Fibroblast of villous mesenchyme (primary cell): Measurements from ENCODE around the gene CT55. TPM values are rescaled to one million over a fixed set of nuclear protein-coding genes. Genes with fewer than 3 reads are reported as not detected.

Experiments used
- DNase-seq: peaks from one replicate; pipeline ENCODE4 v3.0.0-alpha.2; 2010; ENCODE audit warnings: low read depth
- H3K4me3 ChIP-seq: 2 replicates; pipeline ENCODE4 v1.5.1; 2011; ENCODE audit warnings: low read depth, mild to moderate bottlenecking, low read length
- total RNA-seq: library from RNA; depleted of rRNA; stranded (reverse); fragments of >200 nt; gene quantifications from 2 replicates; pipeline ENCODE4 v1.2.3, GENCODE V29; 2012
- TF ChIP-seq, protein P1 (sequence below): IDR thresholded peaks from 2 replicates; pipeline ENCODE4 v1.5.1; 2012; ENCODE audit warnings: low read depth, mild to moderate bottlenecking, low read length; ENCODE audit not compliant: insufficient read depth

The CT55 gene
- total RNA-seq, 1 donor, result not detected

DNA sequence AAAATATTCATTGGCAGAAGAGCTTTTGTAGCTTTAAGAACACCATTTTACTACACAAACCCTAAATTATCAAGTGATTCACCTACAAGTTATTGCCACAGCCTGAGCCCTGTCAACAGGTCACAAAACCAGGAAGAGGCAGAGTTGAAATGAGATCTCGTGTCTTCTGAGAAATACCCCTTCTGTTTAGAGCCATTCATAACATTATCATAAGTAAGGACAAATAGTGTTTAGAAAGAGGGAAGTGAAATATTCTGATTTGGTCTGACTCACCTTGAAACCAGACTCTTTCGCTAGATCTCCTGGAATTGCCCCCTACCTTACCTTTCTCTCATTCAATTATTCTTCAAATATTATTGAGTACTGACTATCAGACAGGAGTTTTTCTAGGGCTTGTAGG, 56.8 kb downstream of the CT55 start:
- TF ChIP-seq, protein P1, sequence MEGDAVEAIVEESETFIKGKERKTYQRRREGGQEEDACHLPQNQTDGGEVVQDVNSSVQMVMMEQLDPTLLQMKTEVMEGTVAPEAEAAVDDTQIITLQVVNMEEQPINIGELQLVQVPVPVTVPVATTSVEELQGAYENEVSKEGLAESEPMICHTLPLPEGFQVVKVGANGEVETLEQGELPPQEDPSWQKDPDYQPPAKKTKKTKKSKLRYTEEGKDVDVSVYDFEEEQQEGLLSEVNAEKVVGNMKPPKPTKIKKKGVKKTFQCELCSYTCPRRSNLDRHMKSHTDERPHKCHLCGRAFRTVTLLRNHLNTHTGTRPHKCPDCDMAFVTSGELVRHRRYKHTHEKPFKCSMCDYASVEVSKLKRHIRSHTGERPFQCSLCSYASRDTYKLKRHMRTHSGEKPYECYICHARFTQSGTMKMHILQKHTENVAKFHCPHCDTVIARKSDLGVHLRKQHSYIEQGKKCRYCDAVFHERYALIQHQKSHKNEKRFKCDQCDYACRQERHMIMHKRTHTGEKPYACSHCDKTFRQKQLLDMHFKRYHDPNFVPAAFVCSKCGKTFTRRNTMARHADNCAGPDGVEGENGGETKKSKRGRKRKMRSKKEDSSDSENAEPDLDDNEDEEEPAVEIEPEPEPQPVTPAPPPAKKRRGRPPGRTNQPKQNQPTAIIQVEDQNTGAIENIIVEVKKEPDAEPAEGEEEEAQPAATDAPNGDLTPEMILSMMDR, result no peak
- no peak overlapping the region for H3K4me3 ChIP-seq
- DNase-seq, result no peak

GRCh38 chrX:135112743-135113142, 58.5 kb downstream of the CT55 start:
- no peak overlapping the region for H3K4me3 ChIP-seq
- DNase-seq, result no peak
- TF ChIP-seq, protein P1, result no peak

DNA sequence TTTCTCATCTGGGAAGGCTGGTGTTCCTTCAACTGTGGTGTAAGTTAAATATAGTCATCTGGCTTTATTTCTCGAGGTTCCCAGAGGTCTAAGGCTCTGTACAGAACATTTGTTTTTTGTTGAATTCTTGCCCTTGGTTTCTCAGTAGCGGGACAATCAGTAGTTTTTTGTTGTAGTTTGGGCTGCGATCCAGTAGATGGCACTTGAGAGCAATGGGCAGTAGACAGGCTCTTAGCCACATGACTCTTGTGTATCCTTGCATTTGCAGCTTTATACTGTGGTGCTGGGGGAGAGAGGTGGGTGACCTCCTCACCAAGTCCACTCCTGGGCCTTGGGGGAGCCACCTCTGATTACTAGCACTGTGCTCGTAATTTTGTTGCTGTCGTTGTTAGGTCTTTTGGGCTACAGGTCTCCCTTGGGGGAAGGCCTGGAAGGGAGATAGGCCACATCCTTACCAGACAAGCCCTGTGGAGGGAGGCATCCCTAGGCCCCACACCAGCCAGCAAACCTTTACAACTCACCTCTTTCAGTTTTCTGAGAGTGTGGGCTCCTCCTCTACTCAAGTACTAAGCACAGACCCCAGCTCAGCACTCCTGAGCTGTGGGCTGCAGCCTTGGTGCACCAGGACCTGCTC, 59.0 kb downstream of the CT55 start:
- TF ChIP-seq, protein P1, result peak; percentile 73
- peak; percentile 31 for DNase-seq
- no peak overlapping the region for H3K4me3 ChIP-seq

GRCh38 chrX:135109554-135109953, 61.6 kb downstream of the CT55 start:
- H3K4me3 ChIP-seq, result no peak overlapping the region
- no peak for DNase-seq
- TF ChIP-seq, protein P1, result no peak

Other genes with a start within 250 kb of the CT55 start
- 4.3 and 6.8 TPM in 2 replicates for gene SMIM10, start 180.4 kb downstream of the CT55 start, total RNA-seq
- gene RTL8B, start 148.9 kb downstream of the CT55 start, total RNA-seq, result 7.3 and 10.0 TPM in 2 replicates
- 39.3 and 54.8 TPM in 2 replicates for gene RTL8C, start 139.0 kb downstream of the CT55 start, total RNA-seq
- 4.7 and 7.1 TPM in 2 replicates for gene RTL8A, start 119.3 kb downstream of the CT55 start, total RNA-seq
- 2.2 and 3.5 TPM in 2 replicates for gene SMIM10L2B, start 72.7 kb downstream of the CT55 start, total RNA-seq
- gene ETDB, start 50.9 kb downstream of the CT55 start, total RNA-seq, result not detected in 2 replicates
- gene ETDA, start 80.7 kb upstream of the CT55 start, total RNA-seq, result not detected in 2 replicates
- not detected in 2 replicates for gene ETDC, start 138.1 kb upstream of the CT55 start, total RNA-seq
- gene ZNF75D, start 172.7 kb upstream of the CT55 start, total RNA-seq, result 8.2 and 8.7 TPM in 2 replicates
- 10.8 and 11.3 TPM in 2 replicates for gene ZNF449, start 173.4 kb upstream of the CT55 start, total RNA-seq